Hematopoietic multipotent progenitor cell treated with erythropoietin and hydrocortisone succinate and interleukin-3 and kit ligand, for 15 days (in vitro differentiated cells): ENCODE measurements around the gene NOX4.
"Not testable (repeated sequence)": the region's sequence is repeated elsewhere in the genome, so short reads cannot be mapped to it uniquely, and the experiment has no call there.

Experiments used
- DNase-seq: peaks from one replicate; pipeline ENCODE4 v3.0.0-alpha.2; 2015; ENCODE audit warnings: low spot score

Gene NOX4

DNA sequence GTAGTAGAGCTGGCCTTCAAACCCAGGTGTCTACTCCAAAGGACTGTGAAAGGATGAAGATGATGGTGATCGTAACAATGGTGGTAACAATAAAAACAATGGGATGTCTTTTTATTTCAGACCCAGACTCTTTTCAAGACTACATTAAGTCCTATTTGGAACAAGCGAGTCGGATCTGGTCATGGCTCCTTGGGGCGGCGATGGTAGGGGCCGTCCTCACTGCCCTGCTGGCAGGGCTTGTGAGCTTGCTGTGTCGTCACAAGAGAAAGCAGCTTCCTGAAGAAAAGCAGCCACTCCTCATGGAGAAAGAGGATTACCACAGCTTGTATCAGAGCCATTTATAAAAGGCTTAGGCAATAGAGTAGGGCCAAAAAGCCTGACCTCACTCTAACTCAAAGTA is 196.2 kb downstream of the NOX4 start:
- DNase-seq, result not testable (repeated sequence)

- no peak for DNase-seq
Measured at GRCh38 chr11:89293965-89294679, 197.1 kb downstream of the NOX4 start.

- DNase-seq, result not testable (repeated sequence)
Measured at GRCh38 chr11:89288004-89288403, 203.2 kb downstream of the NOX4 start.

GRCh38 chr11:89286601-89287000 is 204.6 kb downstream of the NOX4 start:
- not testable (repeated sequence) for DNase-seq

DNA sequence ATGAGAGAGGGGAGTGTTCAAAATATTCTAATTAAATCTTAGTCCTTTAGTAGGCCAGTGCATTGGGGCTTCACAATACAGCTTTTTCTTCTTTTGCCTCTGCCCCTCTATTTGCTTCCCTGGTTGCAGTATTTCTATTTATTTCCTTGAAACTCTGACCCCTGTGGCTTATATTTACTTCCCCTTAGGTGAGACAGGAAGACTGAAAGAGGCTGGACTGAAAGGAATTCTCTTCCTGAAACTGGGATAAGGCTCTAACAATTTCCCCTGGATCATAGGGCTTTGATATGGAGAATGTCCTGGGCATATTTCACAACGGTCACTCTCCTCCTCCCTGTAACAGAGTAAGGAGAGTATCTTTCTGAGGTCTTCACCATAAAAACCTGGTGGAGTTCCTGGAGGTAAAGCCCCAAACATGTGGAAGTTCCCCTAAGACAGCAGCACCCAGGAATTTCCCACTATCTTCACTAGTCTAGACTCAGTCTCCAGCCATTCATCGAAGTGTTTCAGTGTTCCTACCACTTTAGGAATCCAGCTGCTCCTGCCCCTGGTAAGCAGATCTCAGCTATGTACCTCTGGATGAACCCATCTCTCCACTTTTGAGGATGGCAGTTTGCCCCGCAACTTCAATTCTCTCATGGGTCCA is 210.0 kb downstream of the NOX4 start:
- not testable (repeated sequence) for DNase-seq

DNA sequence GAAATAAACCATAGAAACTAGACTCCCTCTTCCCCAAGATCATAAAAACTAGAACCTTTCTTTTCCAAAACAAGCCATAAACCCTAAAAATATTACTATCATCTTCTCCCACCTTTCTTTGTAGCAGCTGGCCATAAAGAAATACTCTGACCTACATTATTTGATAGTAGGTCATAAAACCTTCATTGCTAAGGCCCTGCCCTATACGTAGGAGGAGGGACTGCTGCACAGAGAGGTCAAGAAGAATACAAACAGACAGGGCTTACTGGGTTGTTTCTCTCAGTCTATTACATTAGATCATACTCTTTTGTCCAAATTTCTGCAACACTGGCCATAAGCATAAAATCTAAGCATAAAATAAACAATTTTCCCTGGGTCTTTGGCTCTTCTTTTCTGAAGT is 212.0 kb downstream of the NOX4 start:
- no peak for DNase-seq

DNA sequence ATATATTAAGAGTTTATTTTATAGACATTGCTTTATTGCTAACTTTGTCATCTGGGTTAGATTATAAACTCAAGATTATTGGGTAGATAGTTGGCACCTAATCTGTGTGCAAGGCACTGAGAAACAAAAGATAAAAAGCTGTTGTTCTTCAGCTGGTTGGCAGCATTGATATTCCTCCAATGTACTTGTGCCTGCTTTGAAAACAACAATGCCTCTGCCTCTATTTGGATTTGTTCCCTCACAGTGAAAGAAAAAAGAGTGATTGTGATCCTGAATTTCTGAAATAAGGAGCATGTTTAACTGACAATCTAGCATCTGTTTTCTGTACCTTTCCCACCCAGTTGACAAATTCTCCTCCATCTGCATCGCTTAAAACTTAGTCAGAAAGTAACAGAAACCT is 215.2 kb downstream of the NOX4 start:
- no peak for DNase-seq
